Activated gamma-delta T cell treated with anti-CD3 and anti-CD28 coated beads, Interleukin-2, amount 50 U/mL, for 16 hours (primary cell): ENCODE data around the gene ZNF829.

Experiments
- DNase-seq: peaks from one replicate; pipeline ENCODE4 v3.0.0-alpha.2; 2020; ENCODE audit warnings: low read depth

Gene ZNF829

DNA sequence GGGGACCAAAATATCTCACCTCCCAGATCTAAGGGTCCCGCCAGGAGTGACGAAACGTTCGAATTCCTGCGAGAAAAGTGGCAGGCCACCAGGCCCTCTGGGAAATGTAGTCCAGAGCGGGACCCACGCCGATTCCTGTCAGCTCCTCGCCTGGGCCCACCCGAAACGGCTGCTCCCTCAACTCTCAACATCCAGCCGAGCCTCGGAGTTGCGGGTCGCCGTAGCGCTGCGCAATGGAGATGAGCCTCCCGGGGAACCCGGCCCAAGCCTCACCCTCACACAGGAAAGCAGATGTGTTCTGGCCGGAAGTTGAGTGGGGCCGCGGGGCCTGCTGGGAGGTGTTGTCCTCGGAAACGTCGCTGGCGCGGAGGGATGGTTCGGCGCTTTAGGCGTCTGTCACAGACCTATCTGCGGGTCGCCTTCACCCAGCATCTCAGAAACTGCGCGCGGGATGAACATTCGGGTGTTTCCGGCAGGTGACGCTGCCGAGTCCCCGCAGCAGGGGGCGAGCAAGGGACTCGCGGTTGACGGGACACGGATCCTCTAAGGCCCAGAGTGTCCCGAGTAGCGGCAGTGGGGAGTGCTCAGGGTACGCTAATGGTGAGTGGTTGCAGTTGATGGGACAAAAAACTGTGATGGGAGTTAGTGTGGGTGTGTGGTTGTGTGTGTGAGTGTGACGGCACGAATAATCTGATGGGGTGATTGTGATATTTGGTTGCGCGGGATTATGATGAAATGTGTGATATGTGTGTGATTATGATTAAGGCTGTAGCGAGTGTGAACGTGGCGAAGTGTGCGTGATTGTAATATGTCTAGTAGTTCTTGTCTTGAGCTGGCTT lies at the start of gene ZNF829, which contains the start of gene ZNF568:
Gene ZNF829, minus strand, starts transcription at position 300 of the 839 bp plus-strand sequence. CDS start 1,124 bp downstream, outside the sequence.
Gene ZNF568, plus strand, starts transcription at position 341 of the 839 bp plus-strand sequence. CDS start 6,439 bp downstream, outside the sequence.
- peak; percentile 85 for DNase-seq

DNA sequence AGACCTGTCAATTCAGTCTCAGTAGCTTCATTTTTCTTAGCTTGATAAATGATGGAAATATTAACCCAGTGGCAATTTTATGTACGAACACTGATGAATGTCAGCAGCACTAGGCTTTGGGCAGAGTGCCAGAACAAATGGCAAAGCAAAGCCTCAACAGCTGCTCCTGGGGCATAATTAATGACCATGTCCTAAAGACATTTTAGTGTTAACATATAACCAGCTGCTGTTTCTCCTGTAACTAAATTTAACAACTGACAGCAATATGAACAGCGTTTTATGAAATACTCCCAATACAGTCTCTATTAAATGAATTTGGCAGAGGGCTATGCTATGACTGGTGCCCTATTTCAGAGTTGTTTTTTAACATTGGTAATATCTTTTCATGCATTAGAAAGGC lies 47.2 kb upstream of the ZNF829 start:
- DNase-seq, result no peak

DNA sequence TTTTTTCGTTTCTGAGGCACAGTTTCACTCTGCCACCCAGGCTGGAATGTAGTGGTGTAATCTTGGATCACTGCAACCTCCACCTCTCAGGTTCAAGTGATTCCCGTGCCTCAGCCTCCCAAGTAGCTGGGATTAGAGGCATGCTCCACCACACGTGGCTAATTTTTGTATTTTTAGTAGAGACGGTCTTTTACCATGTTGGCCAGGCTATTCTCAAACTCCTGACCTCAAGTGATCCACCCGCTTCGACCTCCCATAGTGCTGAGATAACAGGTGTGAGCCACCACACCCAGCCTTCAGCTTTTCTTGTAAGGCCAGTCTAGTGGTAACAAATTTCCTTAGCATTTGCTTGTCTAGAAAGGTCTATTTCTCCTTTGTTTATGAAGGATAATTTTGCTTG lies 46.3 kb upstream of the ZNF829 start:
- no peak for DNase-seq

DNA sequence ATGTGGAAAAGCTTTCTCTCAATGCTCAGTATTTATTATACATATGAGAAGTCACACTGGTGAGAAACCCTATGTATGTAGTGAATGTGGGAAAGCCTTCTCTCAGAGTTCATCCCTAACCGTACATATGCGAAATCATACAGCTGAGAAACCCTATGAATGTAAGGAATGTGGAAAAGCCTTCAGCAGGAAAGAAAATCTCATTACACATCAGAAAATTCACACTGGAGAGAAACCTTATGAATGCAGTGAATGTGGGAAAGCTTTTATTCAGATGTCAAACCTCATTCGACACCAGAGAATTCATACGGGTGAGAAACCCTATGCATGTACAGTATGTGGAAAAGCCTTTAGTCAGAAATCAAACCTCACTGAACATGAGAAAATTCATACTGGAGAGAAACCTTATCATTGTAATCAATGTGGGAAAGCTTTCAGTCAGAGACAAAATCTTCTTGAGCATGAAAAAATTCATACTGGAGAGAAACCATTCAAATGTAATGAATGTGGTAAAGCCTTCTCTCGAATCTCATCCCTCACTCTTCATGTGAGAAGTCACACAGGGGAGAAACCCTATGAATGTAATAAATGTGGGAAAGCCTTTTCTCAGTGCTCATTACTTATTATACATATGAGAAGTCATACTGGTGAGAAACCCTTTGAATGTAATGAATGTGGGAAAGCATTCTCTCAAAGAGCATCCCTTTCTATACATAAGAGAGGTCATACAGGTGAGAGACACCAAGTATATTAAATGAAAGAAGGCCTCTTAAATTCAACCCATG lies 34.4 kb upstream of the ZNF829 start:
- DNase-seq, result no peak

DNA sequence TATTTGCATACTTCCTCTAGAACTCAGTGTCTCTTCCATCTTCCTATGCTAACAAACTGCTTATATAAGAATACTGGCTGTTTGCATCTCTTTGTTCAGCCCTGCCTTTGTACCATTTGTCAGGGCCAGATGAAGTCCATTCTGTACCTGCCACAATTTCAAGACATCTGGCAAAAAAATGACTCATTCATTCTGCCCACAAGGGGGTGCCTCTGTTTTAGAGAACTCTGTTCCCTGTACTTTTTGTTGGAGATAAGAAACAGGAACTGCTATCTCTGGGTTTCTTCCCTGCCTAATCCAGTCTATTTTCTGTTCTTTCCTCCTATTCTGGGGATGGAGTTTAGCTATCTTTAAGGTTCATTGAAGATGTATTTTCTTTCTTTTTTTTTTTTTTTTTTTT lies 23.1 kb upstream of the ZNF829 start:
- DNase-seq, result no peak

DNA sequence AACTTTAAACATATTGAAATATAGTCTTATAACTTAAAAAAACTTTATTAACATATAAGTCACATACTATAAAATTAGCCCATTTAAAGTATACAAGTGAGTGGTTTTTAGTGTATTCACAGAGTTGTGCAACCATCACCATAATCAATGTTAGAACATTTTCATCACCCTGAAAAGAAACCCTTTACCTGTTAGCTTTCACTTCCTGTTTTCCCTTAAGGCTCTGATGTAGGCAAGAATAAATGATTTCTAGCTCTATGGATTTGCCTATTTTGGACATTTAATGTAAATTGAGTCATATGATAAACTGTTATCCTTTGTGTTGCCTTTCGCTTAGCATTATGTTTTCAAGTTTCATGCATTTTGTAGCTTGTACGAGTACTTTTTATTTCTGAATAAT lies 15.6 kb upstream of the ZNF829 start:
- DNase-seq, result no peak

DNA sequence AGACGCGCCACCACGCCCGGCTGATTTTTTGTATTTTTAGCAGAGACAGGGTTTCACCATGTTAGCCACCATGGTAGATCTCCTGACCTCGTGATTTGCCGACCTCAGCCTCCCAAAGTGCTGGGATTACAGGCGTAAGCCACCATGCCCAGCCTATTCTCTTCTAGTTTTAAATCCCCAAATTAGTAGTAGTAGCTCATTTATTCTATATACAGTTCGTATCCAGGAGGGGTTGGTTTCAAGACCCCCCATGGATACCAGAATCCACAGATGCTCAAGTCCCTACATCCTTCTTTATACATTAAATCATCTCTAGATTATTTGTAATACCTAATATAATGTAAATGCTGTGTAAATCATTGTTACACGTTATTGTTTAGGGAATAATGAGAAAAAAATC lies 2.0 kb upstream of the ZNF829 start:
- no peak for DNase-seq

DNA sequence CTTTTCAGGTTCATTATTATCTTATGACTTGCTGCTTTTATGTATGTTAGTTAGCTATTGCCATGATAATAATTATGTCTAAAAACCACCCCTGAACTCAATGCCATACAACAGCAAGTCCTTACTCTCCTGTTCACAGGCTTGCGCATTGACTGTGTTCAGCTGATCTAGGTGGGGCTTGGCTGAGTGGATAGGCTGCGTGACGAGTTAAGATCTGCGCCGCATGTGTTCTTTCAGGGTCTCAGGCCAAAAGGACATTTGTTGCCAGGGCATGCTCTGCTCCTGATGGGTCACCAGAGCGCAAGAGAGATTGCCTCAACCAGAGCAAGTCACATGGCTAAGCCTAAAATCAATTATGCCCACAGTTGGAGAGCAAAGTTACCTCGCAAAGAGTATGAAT lies 900 bp upstream of the ZNF829 start:
- DNase-seq, result no peak

DNA sequence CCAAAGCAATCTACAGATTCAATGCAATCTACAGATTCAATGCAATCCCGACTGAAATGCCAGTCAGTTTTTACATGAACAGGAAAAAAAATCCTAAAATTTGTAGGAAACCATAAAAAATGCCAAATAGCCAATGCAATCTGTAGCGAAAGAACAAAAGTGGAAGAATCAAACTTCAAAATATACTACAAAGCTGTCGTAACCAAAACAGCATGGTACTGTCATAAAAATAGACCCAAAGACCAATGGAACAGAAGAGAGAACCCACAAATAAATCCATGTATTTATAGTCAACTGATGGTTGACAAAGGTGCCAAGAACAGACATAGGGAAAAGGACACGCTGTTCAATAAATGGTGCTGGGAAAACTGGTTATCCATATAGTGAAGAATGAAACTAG lies 17.7 kb downstream of the ZNF829 start:
- DNase-seq, result no peak

DNA sequence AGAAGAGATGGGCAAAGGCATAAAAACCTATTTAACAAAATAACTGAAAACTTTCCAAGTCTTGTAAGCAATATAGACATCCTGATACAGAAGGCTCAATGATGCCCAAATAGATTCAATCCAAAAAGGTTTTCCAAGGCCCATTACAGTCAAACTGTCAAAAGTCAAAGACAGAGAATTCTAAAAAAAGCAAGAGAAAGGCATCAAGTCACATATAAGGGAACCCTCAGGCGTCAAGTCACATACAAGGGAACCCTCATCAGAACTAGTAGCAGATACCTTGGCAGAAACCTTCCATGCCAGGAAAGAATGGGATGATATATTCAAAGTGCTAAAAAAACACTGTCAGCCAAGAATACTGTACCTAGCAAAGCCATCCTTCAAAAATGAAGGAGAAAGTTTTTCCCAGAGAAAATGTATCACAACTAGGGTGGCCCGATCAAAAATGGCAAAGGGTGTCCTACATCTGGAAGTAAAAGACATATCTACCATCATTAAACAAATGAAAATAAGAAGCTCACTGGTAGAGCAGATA lies 21.2 kb downstream of the ZNF829 start:
- no peak for DNase-seq

DNA sequence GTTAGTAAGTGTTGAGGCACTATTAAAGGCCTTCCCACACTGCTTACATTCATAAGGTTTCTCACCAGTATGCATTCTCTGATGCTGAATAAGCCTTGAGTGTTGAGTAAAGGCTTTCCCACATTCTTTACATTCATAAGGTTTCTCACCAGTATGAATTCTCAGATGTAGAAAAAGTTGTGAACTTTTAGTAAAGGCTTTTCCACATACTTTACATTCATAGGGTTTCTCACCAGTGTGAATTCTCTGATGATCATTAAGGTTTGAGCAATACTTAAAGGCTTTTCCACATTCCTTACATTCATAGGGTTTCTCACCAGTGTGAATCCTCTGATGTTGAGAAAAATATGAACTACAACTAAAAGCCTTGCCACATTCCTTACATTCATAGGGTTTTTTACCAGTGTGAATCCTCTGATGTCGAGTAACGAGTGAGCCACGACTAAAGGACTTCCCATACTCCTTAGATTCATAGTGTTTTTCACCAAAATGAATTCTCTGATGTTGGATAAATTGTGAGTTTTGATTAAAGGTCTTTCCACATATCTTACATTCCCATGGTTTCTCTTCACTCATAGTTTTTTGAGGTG lies 24.2 kb downstream of the ZNF829 start:
- DNase-seq, result no peak

DNA sequence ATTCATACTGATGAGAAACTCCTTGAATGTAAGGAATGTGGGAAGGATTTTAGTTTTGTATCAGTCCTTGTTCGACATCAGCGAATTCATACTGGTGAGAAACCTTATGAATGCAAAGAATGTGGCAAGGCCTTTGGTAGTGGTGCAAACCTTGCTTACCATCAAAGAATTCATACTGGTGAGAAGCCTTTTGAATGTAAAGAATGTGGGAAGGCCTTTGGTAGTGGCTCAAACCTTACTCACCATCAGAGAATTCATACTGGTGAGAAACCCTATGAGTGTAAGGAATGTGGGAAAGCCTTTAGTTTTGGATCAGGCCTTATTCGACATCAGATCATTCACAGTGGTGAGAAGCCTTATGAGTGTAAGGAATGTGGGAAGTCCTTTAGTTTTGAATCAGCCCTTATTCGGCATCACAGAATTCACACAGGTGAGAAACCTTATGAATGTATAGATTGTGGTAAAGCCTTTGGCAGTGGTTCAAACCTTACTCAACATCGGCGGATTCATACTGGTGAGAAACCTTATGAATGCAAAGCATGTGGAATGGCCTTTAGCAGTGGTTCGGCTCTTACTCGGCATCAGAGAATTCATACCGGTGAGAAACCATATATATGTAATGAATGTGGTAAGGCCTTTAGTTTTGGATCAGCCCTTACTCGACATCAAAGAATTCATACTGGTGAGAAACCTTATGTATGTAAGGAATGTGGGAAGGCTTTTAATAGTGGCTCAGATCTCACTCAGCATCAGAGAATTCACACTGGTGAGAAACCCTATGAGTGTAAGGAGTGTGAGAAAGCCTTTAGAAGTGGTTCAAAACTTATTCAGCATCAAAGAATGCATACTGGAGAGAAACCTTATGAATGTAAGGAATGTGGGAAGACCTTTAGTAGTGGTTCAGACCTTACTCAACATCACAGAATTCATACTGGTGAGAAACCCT lies 38.8 kb downstream of the ZNF829 start:
- DNase-seq, result no peak

DNA sequence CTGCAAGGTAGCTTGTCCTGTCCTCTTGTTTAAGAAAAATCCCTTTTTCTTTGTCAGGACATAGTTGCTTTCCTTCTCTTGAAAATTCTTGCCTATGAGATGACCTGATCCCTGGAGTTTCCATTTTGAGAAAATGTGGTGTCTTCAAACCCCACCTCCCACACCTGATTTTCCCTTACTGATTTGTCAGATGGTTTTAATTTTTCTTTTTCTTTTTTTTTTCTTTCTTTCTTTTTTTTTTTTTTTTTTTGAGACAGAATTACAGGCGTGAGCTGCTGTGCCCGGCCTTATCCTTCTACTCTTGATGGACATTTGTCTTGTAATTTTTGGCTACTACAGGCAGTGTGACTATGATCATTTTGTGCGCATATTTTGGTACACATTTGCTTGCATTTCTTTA lies 64.2 kb downstream of the ZNF829 start:
- DNase-seq, result no peak

DNA sequence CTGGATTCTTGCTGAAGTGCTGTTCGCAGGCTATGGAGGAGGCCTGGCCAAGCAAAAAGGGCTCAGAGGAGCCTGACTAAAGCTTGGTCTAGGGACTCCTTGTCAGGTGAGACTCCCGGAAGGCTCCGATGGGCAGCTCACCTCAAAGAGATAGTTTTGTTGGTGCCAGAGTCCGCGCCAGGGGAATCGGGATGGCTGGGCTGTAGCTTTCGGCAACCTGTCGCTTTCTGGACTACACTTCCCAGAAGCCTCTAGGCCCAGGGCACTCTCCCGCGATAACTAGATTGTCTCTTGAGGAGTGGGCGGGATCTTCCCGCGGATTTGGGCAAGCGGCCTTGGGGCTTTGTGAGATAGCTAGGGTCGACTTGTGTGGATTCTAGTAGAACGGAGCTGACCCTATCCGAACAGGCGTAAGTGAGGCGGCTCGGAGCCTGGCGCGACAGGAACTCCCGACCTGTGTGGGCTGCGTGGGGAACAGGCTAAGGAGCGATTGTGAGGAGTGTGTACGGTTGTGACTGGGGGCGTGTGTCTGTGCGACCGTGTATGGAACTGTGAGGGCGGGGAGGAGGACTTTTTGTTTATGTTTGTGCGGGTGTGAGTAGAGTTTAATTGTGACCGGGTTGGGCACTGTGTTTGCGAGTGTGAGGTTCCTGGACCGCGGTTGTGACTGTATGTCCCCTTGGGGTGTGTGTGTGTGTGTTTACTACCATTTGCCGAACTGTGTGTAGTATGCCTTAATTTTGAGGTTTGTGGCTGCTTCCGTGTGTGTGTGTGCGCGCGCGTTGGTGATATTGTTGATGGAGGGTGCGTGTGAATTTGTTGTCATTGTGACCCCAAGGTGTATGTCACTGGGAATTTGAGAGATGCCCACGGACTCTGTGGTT lies 65.3 kb downstream of the ZNF829 start, which contains the start of gene ZNF345:
Gene ZNF345, plus strand, starts transcription at position 318 of the 884 bp plus-strand sequence. CDS start 25,955 bp downstream, outside the sequence.
- DNase-seq, result peak; percentile 77

DNA sequence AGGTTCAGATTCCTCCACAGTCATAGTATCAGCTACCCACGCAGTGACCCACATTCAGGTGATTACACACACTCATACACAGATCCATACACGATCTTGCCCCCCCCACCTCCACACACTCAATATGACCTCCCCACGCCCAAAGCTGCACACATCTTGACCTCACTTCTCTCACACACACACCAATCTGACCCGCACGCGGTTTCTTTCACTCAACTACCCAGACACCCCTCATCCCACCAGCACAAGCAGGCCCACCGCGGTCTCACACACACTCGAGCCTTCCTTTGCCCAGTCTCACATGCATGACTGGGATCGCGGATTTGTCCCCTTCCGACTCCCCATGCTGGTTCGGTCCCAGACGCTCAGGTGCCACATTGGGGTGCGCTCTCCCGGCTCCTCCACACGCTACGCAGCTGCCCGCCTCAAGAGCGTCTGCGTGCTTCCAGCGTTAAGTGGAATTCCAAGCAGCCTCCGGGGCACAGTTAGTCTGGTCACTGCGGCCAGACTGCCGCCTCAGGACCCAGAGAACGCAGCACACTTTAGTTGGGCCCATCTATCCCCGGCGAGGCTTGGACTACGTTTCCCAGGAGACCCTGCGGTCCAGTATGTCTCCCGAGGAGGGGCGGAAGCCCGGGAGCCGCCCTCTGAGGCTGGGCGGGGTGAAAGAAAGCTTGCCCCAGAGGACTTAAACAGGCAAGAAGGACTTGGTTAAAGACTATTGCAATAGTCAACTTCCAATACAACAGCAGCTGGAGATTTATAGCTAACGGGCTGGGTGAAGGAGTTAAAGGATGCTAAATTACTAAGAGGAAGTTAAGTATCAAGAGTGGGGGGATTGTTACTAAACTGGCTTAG lies 66.2 kb downstream of the ZNF829 start:
- DNase-seq, result peak; percentile 80

DNA sequence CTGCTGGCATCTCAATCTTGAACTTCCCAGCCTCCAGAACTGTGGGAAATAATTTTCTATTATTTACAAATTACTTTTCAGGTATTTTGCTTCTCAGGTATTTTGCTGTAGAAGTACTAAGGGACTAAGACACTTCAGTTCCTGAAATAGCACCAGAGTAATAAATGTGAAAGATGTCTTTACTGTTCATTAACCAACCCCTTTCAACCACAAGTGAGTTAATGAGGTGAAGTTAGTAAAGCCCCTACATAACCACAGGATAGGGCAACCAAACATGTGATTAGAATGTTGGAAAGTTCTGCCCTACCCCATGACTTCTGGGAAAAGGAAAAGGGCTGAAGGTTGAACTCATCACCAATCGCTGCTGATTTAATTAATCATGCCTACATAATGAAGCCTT lies 68.1 kb downstream of the ZNF829 start:
- no peak for DNase-seq

DNA sequence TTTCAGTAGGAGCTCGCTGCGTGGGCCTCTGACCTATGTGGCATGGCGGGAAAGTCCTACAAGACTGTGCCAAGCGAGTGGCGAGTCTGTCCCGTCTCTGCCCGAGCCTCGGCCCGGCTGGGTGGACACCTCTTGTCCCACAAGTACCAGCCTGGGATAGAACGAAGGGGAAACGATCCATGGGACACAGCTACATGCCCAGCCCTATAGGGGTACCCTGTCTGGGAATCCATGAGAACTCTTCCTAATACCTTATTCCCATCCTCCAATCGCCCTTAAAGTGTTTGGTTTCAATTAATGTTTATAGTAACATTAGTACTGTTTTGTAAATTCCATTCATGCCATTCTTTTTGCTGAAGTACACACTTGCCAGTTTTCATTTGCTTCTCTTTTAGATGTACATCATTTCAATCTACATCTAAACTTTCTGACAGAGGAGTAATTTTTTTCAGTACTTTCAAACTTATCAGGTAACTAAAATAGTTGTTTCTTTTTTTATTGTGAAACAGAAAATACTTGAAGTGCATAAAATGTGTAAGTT lies 77.2 kb downstream of the ZNF829 start:
- DNase-seq, result no peak
